OCI-LY7 (cell line): ENCODE results near the gene CRTC1. TPM values are rescaled to one million over a fixed set of nuclear protein-coding genes. Genes with fewer than 3 reads are reported as not detected.

Experiments used
- BruUV-seq: library from RNA; stranded (reverse); fragments of 400-500 nt; replicated peaks from 2 replicates; lab custom pipeline; 2021; lab: Mats Ljungman, UMichigan
- CTCF ChIA-PET: fragments of 300-600 bp; sonication (Branson Sonifier 250); formaldehyde crosslinking; loops from one replicate; lab custom pipeline; 2022; ENCODE audit warnings: antibody characterized with exemption; ENCODE audit not compliant: unreplicated experiment; lab: Charles Lee
- POLR2A ChIA-PET: fragments of 300-600 bp; sonication (Branson Sonifier 250); formaldehyde crosslinking; loops from one replicate; lab custom pipeline; 2022; ENCODE audit warnings: antibody characterized with exemption; lab: Charles Lee
- DNase-seq: peaks from one replicate; pipeline ENCODE4 v3.0.0-alpha.2; 2015; ENCODE audit warnings: low spot score
- H2AFZ ChIP-seq: fragments of 200-600 bp; sonication (generic), shearing (Covaris generic); 2 replicates; pipeline ENCODE4 v1.6.1; 2014; ENCODE audit warnings: mild to moderate bottlenecking, antibody characterized with exemption, low read length, moderate library complexity
- H3K27ac ChIP-seq: fragments of 200-600 bp; sonication (generic); 2 replicates; pipeline ENCODE4 v1.5.1; 2014; ENCODE audit warnings: mixed run types, low read depth, mild to moderate bottlenecking, moderate library complexity, low read length, inconsistent platforms; ENCODE audit not compliant: poor library complexity, severe bottlenecking
- H3K36me3 ChIP-seq: fragments of 200-600 bp; sonication (generic); 2 replicates; pipeline ENCODE4 v1.6.1; 2014; ENCODE audit warnings: mild to moderate bottlenecking, antibody characterized with exemption, low read length, moderate library complexity, mixed read lengths; ENCODE audit not compliant: insufficient read depth
- H3K4me1 ChIP-seq: fragments of 200-600 bp; sonication (generic); 2 replicates; pipeline ENCODE4 v1.5.1; 2014; ENCODE audit warnings: mild to moderate bottlenecking, low read length; ENCODE audit not compliant: insufficient read depth, poor library complexity, severe bottlenecking
- H3K4me2 ChIP-seq: fragments of 200-600 bp; sonication (generic); 2 replicates; pipeline ENCODE4 v1.6.1; 2014; ENCODE audit warnings: mild to moderate bottlenecking, low read length
- H3K4me3 ChIP-seq: fragments of 200-600 bp; sonication (generic); 2 replicates; pipeline ENCODE4 v1.5.1; 2014; ENCODE audit warnings: mild to moderate bottlenecking, low read depth, low read length; ENCODE audit not compliant: poor library complexity, severe bottlenecking
- H3K79me2 ChIP-seq: fragments of 200-600 bp; sonication (generic); 2 replicates; pipeline ENCODE4 v1.6.1; 2016; ENCODE audit warnings: low read depth, mild to moderate bottlenecking, low read length, moderate library complexity, mixed read lengths; ENCODE audit not compliant: insufficient read depth
- H3K9me2 ChIP-seq: fragments of 200-600 bp; sonication (generic); 2 replicates; pipeline ENCODE4 v1.6.1; 2016; ENCODE audit warnings: mild to moderate bottlenecking, low read length, mixed read lengths; ENCODE audit not compliant: insufficient read depth
- H3K9me3 ChIP-seq: fragments of 200-600 bp; sonication (generic); 2 replicates; pipeline ENCODE4 v1.6.1; 2014; ENCODE audit warnings: mild to moderate bottlenecking, mixed run types, low read length, mixed read lengths
- H4K20me1 ChIP-seq: fragments of 200-600 bp; sonication (generic); 2 replicates; pipeline ENCODE4 v1.6.1; 2014; ENCODE audit warnings: mild to moderate bottlenecking, antibody characterized with exemption, low read length, moderate library complexity, mixed read lengths; ENCODE audit not compliant: insufficient read depth
- EZH2phosphoT487 ChIP-seq: fragments of 200-600 bp; sonication (generic); IDR thresholded peaks from 2 replicates; pipeline ENCODE4 v1.6.1; 2018; ENCODE audit warnings: low read depth, borderline replicate concordance, mild to moderate bottlenecking, mixed run types, antibody characterized with exemption, low read length, moderate library complexity, mixed read lengths
- intact Hi-C: fragments of 100-400 bp; cut with micrococcal nuclease; formaldehyde crosslinking; loops from one replicate; pipeline ENCODE4 v1.10.0; 2022; ENCODE audit not compliant: unreplicated experiment
- total RNA-seq, 2 experiments: library from RNA; depleted of rRNA in 1 of 2; stranded (reverse); fragments of >200 nt in 1 of 2; shearing (Covaris generic) in 1 of 2; gene quantifications; 2 replicates each; pipeline ENCODE4 v1.2.3, GENCODE V29; 2014 to 2022
- TF ChIP-seq, protein P1 (sequence below): fragments of 200-600 bp; sonication (generic); conservative IDR thresholded peaks from 2 replicates; pipeline ENCODE4 v1.5.1; 2014; ENCODE audit warnings: mild to moderate bottlenecking, antibody characterized with exemption, low read length, moderate library complexity, mixed read lengths

Gene CRTC1
- total RNA-seq, 2 experiments from 2014 or later, result 4.1 to 10.3 TPM

DNA sequence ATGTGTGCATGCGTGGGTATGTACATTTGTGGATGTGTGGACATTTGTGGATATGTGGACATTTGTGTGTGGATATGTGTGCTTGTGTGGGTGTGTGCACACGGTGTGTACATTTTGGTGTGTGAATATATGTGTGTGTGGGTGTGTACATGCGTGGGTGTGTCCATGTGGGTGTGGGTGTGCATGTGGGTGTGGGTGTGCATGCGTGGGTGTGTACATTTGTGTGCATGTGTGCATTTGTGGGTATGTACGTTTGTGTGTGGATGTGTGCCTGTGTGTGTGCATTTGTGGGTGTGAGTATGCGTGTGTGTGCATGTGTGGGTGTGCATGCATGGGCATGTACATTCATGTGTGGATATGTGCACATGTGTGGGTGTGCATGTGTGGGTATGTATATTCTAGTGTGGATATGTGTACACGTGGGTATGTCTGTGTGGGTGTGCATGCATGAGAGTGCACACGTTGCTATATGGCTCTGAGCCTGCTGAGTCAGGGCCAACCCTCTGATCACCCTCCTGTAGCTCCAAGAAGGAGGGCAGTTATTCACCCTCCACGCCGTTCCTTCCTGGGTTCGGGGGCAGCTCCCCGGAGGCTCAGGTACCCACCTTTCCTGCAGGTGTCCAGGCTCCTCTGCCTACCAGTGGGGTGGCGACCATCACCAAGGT, 87.3 kb downstream of the CRTC1 start:
- DNase-seq, result no peak
- intact Hi-C loops, result loop anchor here (5.0 kb wide), 1 partner anchor 77 kb away; no protein-coding TSS in a partner anchor
- H3K36me3 ChIP-seq, result no peaks in the 10 kb centered on the region
- H3K79me2 ChIP-seq, result no peaks in the 10 kb centered on the region
- TF ChIP-seq EZH2phosphoT487, result no peak
- TF ChIP-seq, protein P1, sequence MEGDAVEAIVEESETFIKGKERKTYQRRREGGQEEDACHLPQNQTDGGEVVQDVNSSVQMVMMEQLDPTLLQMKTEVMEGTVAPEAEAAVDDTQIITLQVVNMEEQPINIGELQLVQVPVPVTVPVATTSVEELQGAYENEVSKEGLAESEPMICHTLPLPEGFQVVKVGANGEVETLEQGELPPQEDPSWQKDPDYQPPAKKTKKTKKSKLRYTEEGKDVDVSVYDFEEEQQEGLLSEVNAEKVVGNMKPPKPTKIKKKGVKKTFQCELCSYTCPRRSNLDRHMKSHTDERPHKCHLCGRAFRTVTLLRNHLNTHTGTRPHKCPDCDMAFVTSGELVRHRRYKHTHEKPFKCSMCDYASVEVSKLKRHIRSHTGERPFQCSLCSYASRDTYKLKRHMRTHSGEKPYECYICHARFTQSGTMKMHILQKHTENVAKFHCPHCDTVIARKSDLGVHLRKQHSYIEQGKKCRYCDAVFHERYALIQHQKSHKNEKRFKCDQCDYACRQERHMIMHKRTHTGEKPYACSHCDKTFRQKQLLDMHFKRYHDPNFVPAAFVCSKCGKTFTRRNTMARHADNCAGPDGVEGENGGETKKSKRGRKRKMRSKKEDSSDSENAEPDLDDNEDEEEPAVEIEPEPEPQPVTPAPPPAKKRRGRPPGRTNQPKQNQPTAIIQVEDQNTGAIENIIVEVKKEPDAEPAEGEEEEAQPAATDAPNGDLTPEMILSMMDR, result no peak
- CTCF ChIA-PET, result interaction anchor here (1.0 kb wide), 1 partner anchor 76 kb away, joined by 4 read pairs; no protein-coding TSS in a partner anchor
- no peak overlapping the region for H3K27ac ChIP-seq
- H3K9me3 ChIP-seq, result no peaks in the 10 kb centered on the region
- no peaks in the 10 kb centered on the region for H4K20me1 ChIP-seq
- H3K4me2 ChIP-seq, result no peak overlapping the region
- no peaks in the 10 kb centered on the region for H3K4me1 ChIP-seq
- POLR2A ChIA-PET, result no interaction called here
- no peak overlapping the region for H3K4me3 ChIP-seq
- H3K9me2 ChIP-seq, result no peaks in the 10 kb centered on the region
- BruUV-seq, result no TSS peak
- no peak overlapping the region for H2AFZ ChIP-seq

DNA sequence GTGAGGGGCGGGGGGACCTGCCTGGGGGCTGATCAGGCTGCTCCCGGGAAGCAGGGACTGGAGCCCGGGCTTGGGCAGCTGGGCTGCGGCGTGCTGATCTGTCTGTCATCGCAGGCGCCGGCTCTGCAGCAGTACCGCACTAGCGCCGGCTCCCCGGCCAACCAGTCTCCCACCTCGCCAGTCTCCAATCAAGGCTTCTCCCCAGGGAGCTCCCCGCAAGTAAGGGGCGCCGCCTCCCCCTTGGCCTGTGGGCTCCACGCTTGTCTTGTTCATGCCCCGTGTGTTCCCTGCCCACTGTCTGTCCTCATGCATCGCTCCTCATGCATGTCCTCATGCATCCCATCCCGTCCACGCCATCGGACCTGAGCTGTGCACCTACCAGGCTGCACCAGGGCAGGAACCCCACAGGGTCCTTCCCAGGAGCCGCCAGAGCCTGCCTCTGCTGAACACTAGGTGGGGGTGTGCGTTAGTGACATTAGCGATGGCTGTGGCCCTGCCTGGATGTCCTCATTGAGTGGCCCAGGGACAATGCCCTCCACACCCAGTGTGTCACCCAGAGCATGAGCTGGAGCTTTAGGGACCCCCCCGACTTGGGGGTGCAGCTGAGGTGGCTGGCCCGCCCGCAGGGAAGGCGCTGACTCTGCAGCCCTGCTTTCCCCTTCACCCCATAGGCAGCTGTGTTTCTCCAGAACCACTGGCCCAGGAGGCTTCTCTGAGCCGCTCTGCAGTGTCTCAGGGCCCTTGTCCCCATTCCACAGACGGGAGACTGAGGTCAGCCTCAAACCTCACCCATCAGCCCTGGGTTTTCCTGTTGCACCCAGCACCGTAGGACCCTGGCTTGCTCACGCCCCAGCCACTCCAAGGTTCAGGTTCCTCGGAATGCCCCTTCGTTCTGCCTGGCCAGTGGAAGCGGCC, 88.1 kb downstream of the CRTC1 start:
- intact Hi-C loops, result loop anchor here (5.0 kb wide), 1 partner anchor 76 kb away; no protein-coding TSS in a partner anchor
- no peak overlapping the region for H3K4me3 ChIP-seq
- ChIA-PET POLR2A (interaction anchor here (0.5 kb wide), 1 partner anchor 215 kb away, joined by 7 read pairs; no protein-coding TSS in a partner anchor), CTCF (interaction anchor here (1.0 kb wide), 1 partner anchor 76 kb away, joined by 4 read pairs; no protein-coding TSS in a partner anchor)
- no peak overlapping the region for H3K4me2 ChIP-seq
- no peak overlapping the region for H3K27ac ChIP-seq
- BruUV-seq, result no TSS peak
- TF ChIP-seq, protein P1, result peak; percentile 71
- TF ChIP-seq EZH2phosphoT487, result no peak
- H3K9me2 ChIP-seq, result no peaks in the 10 kb centered on the region
- no peaks in the 10 kb centered on the region for H3K9me3 ChIP-seq
- no peaks in the 10 kb centered on the region for H3K4me1 ChIP-seq
- peak; percentile 41 for DNase-seq
- H3K79me2 ChIP-seq, result no peaks in the 10 kb centered on the region
- no peak overlapping the region for H2AFZ ChIP-seq
- no peaks in the 10 kb centered on the region for H4K20me1 ChIP-seq
- H3K36me3 ChIP-seq, result no peaks in the 10 kb centered on the region
